Left lobe of liver (tissue), 2 donors: ENCODE measurements around the gene SCN4A. TPM values are rescaled to one million over a fixed set of nuclear protein-coding genes. Genes with fewer than 3 reads are reported as not detected.
"Not testable (repeated sequence)": the region's sequence is repeated elsewhere in the genome, so short reads cannot be mapped to it uniquely, and the experiment has no call there.

ENCODE experiments used
- ATAC-seq: fragments of 200-7000 bp; cut with Tn5 transposase; one replicate; pipeline ENCODE4 v1.9.1; 2020; ENCODE audit warnings: mild to moderate bottlenecking, moderate library complexity
- DNase-seq: peaks from one replicate; pipeline ENCODE4 v3.0.0-alpha.2; 2020; ENCODE audit warnings: low spot score
- total RNA-seq: library from RNA; stranded (reverse); gene quantifications from one replicate; pipeline ENCODE4 v1.2.1, GENCODE V29; 2021
- donor health status: DM: no; HTN: no; CAD: no; lungs with moderate emphysema.
- donor health status: DM: no; HTN: yes; CAD: no.

Gene SCN4A
- total RNA-seq, 1 donor from 2014 or later = 0.10 TPM

GRCh38 chr17:63889026-63889848 is 83.5 kb downstream of the SCN4A start:
- ATAC-seq = peak; percentile 82
- not testable (repeated sequence) for DNase-seq

Other genes with a start within 250 kb of the SCN4A start
- 13.4 TPM for gene STRADA, start 231.1 kb downstream of the SCN4A start, total RNA-seq
- gene CCDC47, start 199.3 kb downstream of the SCN4A start, total RNA-seq = 65.2 TPM
- gene DDX42, start 198.7 kb downstream of the SCN4A start, total RNA-seq = 33.6 TPM
- 67.0 TPM for gene PSMC5, start 145.5 kb downstream of the SCN4A start, total RNA-seq
- gene FTSJ3, start 145.3 kb downstream of the SCN4A start, total RNA-seq = 16.3 TPM
- 73.9 TPM for gene SMARCD2, start 130.2 kb downstream of the SCN4A start, total RNA-seq
- gene CSH2, start 99.2 kb downstream of the SCN4A start, total RNA-seq = not detected
- gene GH2, start 91.0 kb downstream of the SCN4A start, total RNA-seq = not detected
- gene CSH1, start 76.3 kb downstream of the SCN4A start, total RNA-seq = not detected
- gene CSHL1, start 61.7 kb downstream of the SCN4A start, total RNA-seq = not detected
- not detected for gene GH1, start 54.1 kb downstream of the SCN4A start, total RNA-seq
- 0.81 TPM for gene CD79B, start 40.6 kb downstream of the SCN4A start, total RNA-seq
- gene PRR29, start 25.4 kb upstream of the SCN4A start, total RNA-seq = 0.18 TPM
- 5.3 TPM for gene ICAM2, start 47.7 kb upstream of the SCN4A start, total RNA-seq
- gene ERN1, start 157.2 kb upstream of the SCN4A start, total RNA-seq = 30.9 TPM